Measurements from ENCODE around the gene PSMA3. TPM values are rescaled to one million over a fixed set of nuclear protein-coding genes. Genes with fewer than 3 reads are reported as not detected.

Gene PSMA3
- total and polyA plus RNA-seq, 2 of the 8 experiments (the other 6 are each of a cell fraction or from before 2014, with no cell fraction given), result 285 to 507 TPM

GRCh38 chr14:58274881-58275280 lies 30.2 kb downstream of the PSMA3 start:
- H2BK12ac ChIP-seq (ENCODE audit: low read depth, low read length), result no peak overlapping the region
- H3K9me3 ChIP-seq (ENCODE audit: insufficient read depth in 2 of 2, low read depth in 1 of 2, low read length in 1 of 2), result no peaks in the 10 kb centered on the region
- H2AFZ ChIP-seq (ENCODE audit: low read length), result no peak overlapping the region
- TF ChIP-seq CHD1 (IDR thresholded peaks at IDR 0.05; ENCODE audit: low read depth, low read length) (no peak), CBX8 (IDR thresholded peaks at IDR 0.05; ENCODE audit: borderline replicate concordance, low read depth, low read length) (no peak), SP2 (IDR thresholded peaks at IDR 0.05; ENCODE audit: low read length) (no peak), MAX (IDR thresholded peaks at IDR 0.05) (no peak), ATF3 (IDR thresholded peaks at IDR 0.05; ENCODE audit: insufficient read depth, low read depth, low read length) (no peak), NANOG (IDR thresholded peaks at IDR 0.05; ENCODE audit: insufficient read depth, low read depth, low read length, poor library complexity, severe bottlenecking) (no peak), BRCA1 (IDR thresholded peaks at IDR 0.05; ENCODE audit: low read depth, low read length) (no peak), RNF2 (IDR thresholded peaks at IDR 0.05; ENCODE audit: borderline replicate concordance, low read depth, low read length, missing control alignments, poor library complexity, severe bottlenecking) (no peak), ATF2 (IDR thresholded peaks at IDR 0.05; ENCODE audit: low read length) (no peak), SIX5 (IDR thresholded peaks at IDR 0.05; ENCODE audit: low read depth, low read length) (no peak), USF2 (IDR thresholded peaks at IDR 0.05; ENCODE audit: low read length) (no peak)
- no peak overlapping the region for H3K4me2 ChIP-seq (ENCODE audit: insufficient read depth in 1 of 2, low read depth in 2 of 2, low read length in 2 of 2)
- FAIRE-seq (no peak), DNase-seq (ENCODE audit: low read depth in 1 of 2, low spot score in 2 of 2) (no peak)
- no peak overlapping the region for H3K23ac ChIP-seq (ENCODE audit: insufficient read length)
- no peak overlapping the region for H3K56ac ChIP-seq (replicated peaks; ENCODE audit: insufficient read length, low read depth, low read length)
- H2BK5ac ChIP-seq (ENCODE audit: low read depth, low read length), result no peak overlapping the region
- H3K4me1 ChIP-seq (replicated peaks in 1 of 4; ENCODE audit: control insufficient read depth in 3 of 4, insufficient read depth in 4 of 4, low read length in 3 of 4), result no peaks in the 10 kb centered on the region
- no peak overlapping the region for H3K4me3 ChIP-seq (ENCODE audit: extremely low read depth in 1 of 4, insufficient read depth in 2 of 4, low read depth in 3 of 4, low read length in 4 of 4)
- H4K8ac ChIP-seq (ENCODE audit: extremely low read depth, insufficient read depth, low read length), result no peak overlapping the region
- no peak overlapping the region for H2BK120ac ChIP-seq (replicated peaks; ENCODE audit: low read depth, low read length)
- H3K23me2 ChIP-seq (ENCODE audit: low read depth, low read length), result no peaks in the 10 kb centered on the region
- H3K27ac ChIP-seq (ENCODE audit: low read depth, low read length), result no peak overlapping the region
- H2BK20ac ChIP-seq (ENCODE audit: low read length), result no peak overlapping the region
- no peak overlapping the region for H2AK5ac ChIP-seq (ENCODE audit: low read depth, low read length)
- H4K91ac ChIP-seq (replicated peaks; ENCODE audit: insufficient read length, low read length), result no peak overlapping the region
- CTCF ChIA-PET (ENCODE audit: partially characterized antibody), result interaction anchor here (0.6 to 1.5 kb wide), 4 partner anchors 11 to 201 kb away, joined by 3 to 4 read pairs (median 3); no protein-coding TSS in a partner anchor
- no peak overlapping the region for H3K9ac ChIP-seq (replicated peaks in 1 of 4; ENCODE audit: extremely low read depth in 1 of 4, low read depth in 3 of 4, low read length in 3 of 4)
- no peaks in the 10 kb centered on the region for H3K79me1 ChIP-seq (ENCODE audit: low read depth, low read length)
- no peak overlapping the region for H3K14ac ChIP-seq (ENCODE audit: insufficient read length)
- H4K20me1 ChIP-seq (replicated peaks in 1 of 2; ENCODE audit: control insufficient read depth in 1 of 2, insufficient read depth in 2 of 2, low read length in 2 of 2), result peaks cover 0 to 2% of the 10 kb centered on the region in 2 experiments
- POLR2A ChIA-PET (ENCODE audit: partially characterized antibody), result interaction anchor here (1.0 to 4.3 kb wide), 5 partner anchors 11 to 75 kb away, joined by 3 to 23 read pairs (median 4); partner anchors contain the start of genes ACTR10 and ARID4A
- H3K36me3 ChIP-seq (ENCODE audit: control insufficient read depth in 2 of 4, insufficient read depth in 4 of 4, low read length in 3 of 4), result peaks cover 11 to 56% (median 25%) of the 10 kb centered on the region in 4 experiments
- H3K18ac ChIP-seq (ENCODE audit: extremely low read depth, low read length), result no peak overlapping the region
- H2BK15ac ChIP-seq (ENCODE audit: low read length), result no peak overlapping the region
- H4K5ac ChIP-seq (ENCODE audit: insufficient read length, low read depth, low read length), result no peak overlapping the region
- H3K4ac ChIP-seq (replicated peaks; ENCODE audit: insufficient read length, low read depth, low read length), result no peak overlapping the region
- no peaks in the 10 kb centered on the region for H3K27me3 ChIP-seq (replicated peaks in 1 of 4; ENCODE audit: control insufficient read depth in 3 of 4, extremely low read depth in 1 of 4, insufficient read depth in 3 of 4, low read length in 3 of 4)
- H3K79me2 ChIP-seq (ENCODE audit: control insufficient read depth in 1 of 2, insufficient read depth in 2 of 2, low read length in 2 of 2), result peaks cover 0 to 34% of the 10 kb centered on the region in 2 experiments; a peak in 2 of 4 replicates
